Activated naive CD4-positive, alpha-beta T cell treated with anti-CD3 and anti-CD28 coated beads, Interleukin-2, amount 50 U/mL, for 24 hours (primary cell): ENCODE data around the gene LMNB1.

ENCODE experiments used
- H3K27ac Mint-ChIP-seq: one replicate; pipeline ENCODE4 v1.8.0; 2021; ENCODE audit warnings: mild to moderate bottlenecking, mixed read lengths
- H3K27me3 Mint-ChIP-seq: one replicate; pipeline ENCODE4 v1.8.0; 2021; ENCODE audit warnings: mixed read lengths
- H3K36me3 Mint-ChIP-seq: one replicate; pipeline ENCODE4 v1.8.0; 2021; ENCODE audit warnings: mixed read lengths
- H3K4me1 Mint-ChIP-seq: one replicate; pipeline ENCODE4 v1.8.0; 2021; ENCODE audit warnings: mixed read lengths
- H3K4me3 Mint-ChIP-seq: one replicate; pipeline ENCODE4 v1.8.0; 2021; ENCODE audit warnings: mild to moderate bottlenecking, mixed read lengths
- H3K9me3 Mint-ChIP-seq: one replicate; pipeline ENCODE4 v1.8.0; 2021; ENCODE audit warnings: mixed read lengths

The LMNB1 gene

GRCh38 chr5:126875303-126875785 is 98.4 kb downstream of the LMNB1 start:
- H3K9me3 Mint-ChIP-seq = no peaks in the 10 kb centered on the region
- H3K36me3 Mint-ChIP-seq = peaks cover 10% of the 10 kb centered on the region
- no peak overlapping the region for H3K4me3 Mint-ChIP-seq
- no peak overlapping the region for H3K27ac Mint-ChIP-seq
- no peaks in the 10 kb centered on the region for H3K27me3 Mint-ChIP-seq
- no peaks in the 10 kb centered on the region for H3K4me1 Mint-ChIP-seq

- H3K27ac Mint-ChIP-seq = no peak overlapping the region
- no peaks in the 10 kb centered on the region for H3K27me3 Mint-ChIP-seq
- H3K9me3 Mint-ChIP-seq = no peaks in the 10 kb centered on the region
- peaks cover 7% of the 10 kb centered on the region for H3K36me3 Mint-ChIP-seq
- H3K4me1 Mint-ChIP-seq = no peaks in the 10 kb centered on the region
- no peak overlapping the region for H3K4me3 Mint-ChIP-seq
Measured at GRCh38 chr5:126877602-126878001, 100.7 kb downstream of the LMNB1 start.

GRCh38 chr5:126878085-126878484 is 101.1 kb downstream of the LMNB1 start:
- Mint-ChIP-seq H3K36me3 (peaks cover 4% of the 10 kb centered on the region), H3K4me3 (no peak overlapping the region), H3K9me3 (no peaks in the 10 kb centered on the region), H3K27me3 (no peaks in the 10 kb centered on the region), H3K4me1 (no peaks in the 10 kb centered on the region), H3K27ac (no peak overlapping the region)

- Mint-ChIP-seq H3K27ac (no peak overlapping the region), H3K9me3 (no peaks in the 10 kb centered on the region), H3K36me3 (peaks cover 4% of the 10 kb centered on the region), H3K27me3 (no peaks in the 10 kb centered on the region), H3K4me1 (no peaks in the 10 kb centered on the region), H3K4me3 (no peak overlapping the region)
Measured at GRCh38 chr5:126878634-126879033, 101.7 kb downstream of the LMNB1 start.

GRCh38 chr5:126881821-126882600 is 105.1 kb downstream of the LMNB1 start:
- no peak overlapping the region for H3K4me3 Mint-ChIP-seq
- H3K4me1 Mint-ChIP-seq = no peaks in the 10 kb centered on the region
- peaks cover 4% of the 10 kb centered on the region for H3K36me3 Mint-ChIP-seq
- H3K27me3 Mint-ChIP-seq = no peaks in the 10 kb centered on the region
- no peak overlapping the region for H3K27ac Mint-ChIP-seq
- H3K9me3 Mint-ChIP-seq = no peaks in the 10 kb centered on the region

- Mint-ChIP-seq H3K36me3 (peaks cover 2% of the 10 kb centered on the region), H3K27me3 (no peaks in the 10 kb centered on the region), H3K27ac (no peak overlapping the region), H3K4me1 (no peaks in the 10 kb centered on the region), H3K4me3 (no peak overlapping the region), H3K9me3 (no peaks in the 10 kb centered on the region)
Measured at GRCh38 chr5:126883564-126884245, 106.8 kb downstream of the LMNB1 start.

- Mint-ChIP-seq H3K9me3 (no peaks in the 10 kb centered on the region), H3K4me3 (no peak overlapping the region), H3K27ac (no peak overlapping the region), H3K27me3 (no peaks in the 10 kb centered on the region), H3K4me1 (no peaks in the 10 kb centered on the region), H3K36me3 (peaks cover 2% of the 10 kb centered on the region)
Measured at GRCh38 chr5:126884269-126884819, 107.4 kb downstream of the LMNB1 start.
